RWPE2 (cell line): ENCODE results near the gene TARBP1.
"Not testable (repeated sequence)": the region's sequence is repeated elsewhere in the genome, so short reads cannot be mapped to it uniquely, and the experiment has no call there.

Experiments
- ATAC-seq: fragments of 200-7000 bp; cut with Tn5 transposase; 3 replicates; pipeline ENCODE4 v1.9.1; 2021; ENCODE audit warnings: low read depth
- DNase-seq: peaks from one replicate; pipeline ENCODE4 v3.0.0-alpha.2; 2020; ENCODE audit warnings: low spot score
- H3K27ac ChIP-seq: fragments of 450-650 bp; 2 replicates; pipeline ENCODE4 v1.5.1; 2017; ENCODE audit warnings: mild to moderate bottlenecking; ENCODE audit not compliant: poor library complexity, severe bottlenecking
- H3K27me3 ChIP-seq: fragments of 250-450 bp; sonication (Bioruptor Pico); 2 replicates; pipeline ENCODE4 v1.5.1; 2021; ENCODE audit warnings: mild to moderate bottlenecking, moderate library complexity; ENCODE audit not compliant: insufficient read depth, poor library complexity, severe bottlenecking
- H3K36me3 ChIP-seq: fragments of 250-450 bp; sonication (Bioruptor Pico); 2 replicates; pipeline ENCODE4 v1.5.1; 2020; ENCODE audit warnings: low read depth, mild to moderate bottlenecking, moderate library complexity
- H3K4me1 ChIP-seq: fragments of 250-450 bp; sonication (Bioruptor Pico); 2 replicates; pipeline ENCODE4 v1.5.1; 2021; ENCODE audit warnings: mild to moderate bottlenecking, moderate library complexity; ENCODE audit not compliant: insufficient read depth, poor library complexity, severe bottlenecking
- H3K4me3 ChIP-seq: fragments of 250-450 bp; sonication (Bioruptor Pico); 2 replicates; pipeline ENCODE4 v1.5.1; 2021; ENCODE audit warnings: mild to moderate bottlenecking, moderate library complexity; ENCODE audit not compliant: severe bottlenecking
- H3K9me3 ChIP-seq: fragments of 250-450 bp; sonication (Bioruptor Pico); 2 replicates; pipeline ENCODE4 v1.5.1; 2021; ENCODE audit warnings: mild to moderate bottlenecking, moderate library complexity; ENCODE audit not compliant: severe bottlenecking
- CTCF ChIP-seq: fragments of 450-650 bp; IDR thresholded peaks from one replicate; pipeline ENCODE4 v1.5.1; 2017; ENCODE audit warnings: mild to moderate bottlenecking, moderate library complexity; ENCODE audit not compliant: poor library complexity, severe bottlenecking

The TARBP1 gene

DNA sequence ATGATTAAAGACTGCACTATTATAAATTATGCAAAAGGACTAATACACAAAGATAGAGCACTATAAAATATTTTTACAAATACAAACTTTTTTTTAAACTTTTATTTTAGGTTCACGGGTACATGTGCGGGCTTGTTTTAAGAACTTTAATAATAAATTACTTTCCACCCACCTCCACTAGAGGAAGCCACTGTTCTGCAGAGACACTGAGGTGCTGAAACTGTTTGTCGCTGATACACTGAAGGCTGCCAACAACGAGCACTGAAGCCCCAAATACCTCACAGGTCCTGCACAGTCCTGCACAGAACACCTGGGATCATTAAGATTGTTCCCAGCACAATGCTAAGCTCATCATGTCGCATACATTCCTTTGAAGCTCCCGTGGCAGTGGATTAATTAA, 85.8 kb downstream of the TARBP1 start:
- DNase-seq (no peak), ATAC-seq (no peak)
- TF ChIP-seq CTCF: no peak
- no peak overlapping the region for H3K27ac ChIP-seq
- no peaks in the 10 kb centered on the region for H3K27me3 ChIP-seq
- H3K9me3 ChIP-seq: no peaks in the 10 kb centered on the region
- peaks cover 22% of the 10 kb centered on the region for H3K36me3 ChIP-seq
- no peak overlapping the region for H3K4me3 ChIP-seq
- H3K4me1 ChIP-seq: peaks cover 2% of the 10 kb centered on the region

DNA sequence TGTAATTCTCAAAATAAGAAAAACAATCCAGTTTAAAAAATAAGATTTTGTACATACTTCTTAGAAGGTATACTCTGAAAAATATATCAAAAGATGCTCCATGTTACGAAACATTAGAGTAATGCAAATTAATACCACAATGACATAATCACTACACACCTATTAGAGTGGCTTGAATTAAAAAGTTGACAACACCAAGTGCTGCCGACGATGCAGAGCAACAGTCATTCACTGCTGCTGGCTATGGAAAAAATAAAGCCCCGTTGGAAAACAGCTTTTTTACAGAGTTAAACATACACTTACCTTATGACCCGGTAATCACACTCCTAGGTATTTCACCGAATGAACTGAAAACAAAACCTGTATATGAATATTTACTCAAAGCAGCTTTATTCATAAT, 90.9 kb downstream of the TARBP1 start:
- Histone ChIP-seq H3K4me1 (no peaks in the 10 kb centered on the region), H3K4me3 (no peak overlapping the region), H3K27me3 (no peaks in the 10 kb centered on the region), H3K36me3 (peaks cover 19% of the 10 kb centered on the region; the same call in 1 of the 2 replicates), H3K9me3 (no peaks in the 10 kb centered on the region), H3K27ac (no peak overlapping the region)
- TF ChIP-seq CTCF: no peak
- ATAC-seq (no peak), DNase-seq (no peak)

GRCh38 chr1:234386122-234386521, 92.9 kb downstream of the TARBP1 start:
- no peak for TF ChIP-seq CTCF
- Histone ChIP-seq H3K36me3 (peaks cover 7% of the 10 kb centered on the region; the same call in 1 of the 2 replicates), H3K4me3 (no peak overlapping the region), H3K9me3 (no peaks in the 10 kb centered on the region), H3K4me1 (no peaks in the 10 kb centered on the region), H3K27ac (no peak overlapping the region), H3K27me3 (no peaks in the 10 kb centered on the region)
- no peak for ATAC-seq
- DNase-seq: no peak

DNA sequence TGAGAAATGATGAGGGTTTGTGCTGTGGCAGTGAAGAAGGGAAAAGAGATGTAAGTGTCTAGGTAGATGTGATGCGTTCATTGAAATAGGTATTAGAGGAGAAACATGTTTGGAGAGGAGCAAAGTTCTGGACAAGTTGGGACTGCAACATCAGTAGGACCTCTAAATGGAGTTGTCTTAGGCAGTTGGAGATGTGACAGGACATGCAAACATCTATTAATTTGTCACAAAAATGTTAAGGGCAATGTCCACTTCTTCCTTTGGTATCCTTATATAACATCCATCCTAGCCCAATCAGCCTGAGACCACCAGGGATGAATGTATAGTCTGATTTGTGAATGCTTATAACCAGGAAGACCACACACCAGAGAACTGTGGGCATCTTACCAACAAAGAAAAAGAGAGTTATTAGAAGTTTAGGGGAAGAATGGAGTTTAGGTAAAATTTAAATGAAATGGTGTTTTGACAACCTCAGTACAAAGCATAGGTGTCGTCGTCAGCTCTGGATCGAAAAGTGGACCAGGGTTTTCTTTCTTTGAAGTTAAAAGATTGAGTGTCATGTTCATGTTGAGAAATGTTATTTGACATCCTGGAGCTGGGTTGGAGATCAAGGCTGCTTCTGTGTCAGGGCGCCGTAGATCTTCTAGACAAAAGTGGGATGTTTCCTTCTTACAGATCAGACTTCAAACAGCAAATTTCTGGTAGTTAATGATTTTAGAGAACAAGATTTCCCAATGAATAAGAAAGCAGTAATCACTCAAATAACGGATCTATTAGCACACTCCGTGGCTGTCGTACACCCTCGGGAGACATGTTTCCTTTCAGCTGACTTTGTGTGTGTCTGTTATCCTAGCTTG, 97.1 kb downstream of the TARBP1 start:
- no peak for TF ChIP-seq CTCF
- H3K27ac ChIP-seq: no peak overlapping the region
- DNase-seq: no peak
- H3K4me1 ChIP-seq: no peaks in the 10 kb centered on the region
- no peak for ATAC-seq
- H3K9me3 ChIP-seq: no peaks in the 10 kb centered on the region
- H3K27me3 ChIP-seq: no peaks in the 10 kb centered on the region
- no peak overlapping the region for H3K4me3 ChIP-seq
- peaks cover 26% of the 10 kb centered on the region for H3K36me3 ChIP-seq

DNA sequence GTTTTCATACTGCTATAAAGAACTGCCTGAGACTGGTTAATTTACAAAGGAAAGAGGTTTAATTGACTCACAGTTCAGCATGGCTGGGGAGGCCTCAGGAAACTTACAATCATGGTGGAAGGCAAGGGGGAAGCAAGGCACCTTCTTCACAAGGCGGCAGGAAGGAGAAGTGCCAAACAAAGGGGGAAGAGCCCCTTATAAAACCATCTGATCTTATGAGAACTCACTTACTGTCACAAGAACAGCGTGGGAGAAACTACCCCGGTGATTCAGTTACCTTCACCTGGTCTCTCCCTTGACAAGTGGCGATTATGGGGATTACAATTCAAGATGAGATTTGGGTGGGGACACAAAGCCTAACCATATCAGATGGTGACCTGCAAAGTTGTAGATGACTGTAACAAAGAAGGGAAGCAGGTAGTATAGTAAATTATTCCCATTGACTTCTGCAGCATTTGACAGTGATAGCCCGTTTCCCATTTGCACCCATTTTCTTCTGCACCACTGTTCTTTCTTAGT, 99.3 kb downstream of the TARBP1 start:
- H3K9me3 ChIP-seq, H3K27ac ChIP-seq, ATAC-seq, H3K27me3 ChIP-seq, H3K4me3 ChIP-seq, H3K4me1 ChIP-seq, DNase-seq: not testable (repeated sequence)
- peaks cover 47% of the 10 kb centered on the region for H3K36me3 ChIP-seq
